Sigmoid colon (tissue), 4 donors: ENCODE results near the gene CALML6.

Experiments
- CTCF ChIP-seq, 4 experiments: fragments of 450-650 bp in 3 of 4; fragments of 200-600 bp in 1 of 4; IDR thresholded peaks; one replicate each; pipeline ENCODE4 v1.5.1; 2016 to 2019; ENCODE audit warnings: antibody characterized with exemption in 4 of 4, mild to moderate bottlenecking in 3 of 4, moderate library complexity in 2 of 4
- EP300 ChIP-seq, 4 donors: sonication (generic); formaldehyde crosslinking; IDR thresholded peaks; one replicate each; pipeline ENCODE4 v1.6.1; 2017; ENCODE audit warnings: antibody characterized with exemption in 4 of 4
- POLR2AphosphoS5 ChIP-seq, 4 donors: sonication (generic); formaldehyde crosslinking; IDR thresholded peaks; one replicate each; pipeline ENCODE4 v1.6.1; 2017; ENCODE audit warnings: antibody characterized with exemption in 4 of 4

GRCh38 chr1:1922956-1923833, 8.1 kb downstream of the CALML6 start:
- TF ChIP-seq POLR2AphosphoS5 (IDR thresholded peaks at IDR 0.05) (no peak), CTCF (IDR thresholded peaks at IDR 0.05) (no peak), EP300 (IDR thresholded peaks at IDR 0.05) (no peak)
